ENCODE data around the gene PHF3. TPM values are rescaled to one million over a fixed set of nuclear protein-coding genes. Genes with fewer than 3 reads are reported as not detected.
A peak's percentile ranks its signal among the peaks of the same experiment; 100 is the strongest.

The PHF3 gene
- total RNA-seq, 2 experiments from 2014 or later: 45.6 to 50.3 TPM

DNA sequence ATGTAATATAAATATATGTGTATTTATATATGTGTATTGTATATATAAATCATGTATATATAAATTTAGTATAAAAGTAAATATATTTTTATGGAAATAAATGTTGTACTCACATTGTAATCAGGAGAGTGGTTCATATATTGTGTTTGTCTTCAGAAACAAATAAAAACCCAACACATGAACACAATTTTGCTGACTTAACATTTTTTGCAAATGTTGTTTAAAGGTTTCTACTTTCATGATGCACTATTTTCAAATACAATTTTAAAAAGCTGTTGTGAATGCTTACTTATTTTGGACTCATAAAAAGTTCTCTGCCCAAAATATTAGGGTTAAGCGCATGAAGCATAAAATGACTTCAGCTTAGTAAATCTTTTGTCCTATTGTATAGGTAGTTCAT is 24.0 kb upstream of the PHF3 start:
- DNase-seq (no peak), ATAC-seq (no peak)
- no peak overlapping the region for H3K4me3 Mint-ChIP-seq
- intact Hi-C loops (cut with micrococcal nuclease): no loop called here
- ChIA-PET POLR2A (no interaction called here), CTCF (interaction anchor here (0.7 to 4.1 kb wide), 4 partner anchors 8 to 24 kb away, joined by 3 to 19 read pairs (median 3); no protein-coding TSS in a partner anchor)
- H3K27ac Mint-ChIP-seq: no peak overlapping the region
- H3K4me1 Mint-ChIP-seq (ENCODE audit: low read depth): no peaks in the 10 kb centered on the region
- TF ChIP-seq, protein P1, sequence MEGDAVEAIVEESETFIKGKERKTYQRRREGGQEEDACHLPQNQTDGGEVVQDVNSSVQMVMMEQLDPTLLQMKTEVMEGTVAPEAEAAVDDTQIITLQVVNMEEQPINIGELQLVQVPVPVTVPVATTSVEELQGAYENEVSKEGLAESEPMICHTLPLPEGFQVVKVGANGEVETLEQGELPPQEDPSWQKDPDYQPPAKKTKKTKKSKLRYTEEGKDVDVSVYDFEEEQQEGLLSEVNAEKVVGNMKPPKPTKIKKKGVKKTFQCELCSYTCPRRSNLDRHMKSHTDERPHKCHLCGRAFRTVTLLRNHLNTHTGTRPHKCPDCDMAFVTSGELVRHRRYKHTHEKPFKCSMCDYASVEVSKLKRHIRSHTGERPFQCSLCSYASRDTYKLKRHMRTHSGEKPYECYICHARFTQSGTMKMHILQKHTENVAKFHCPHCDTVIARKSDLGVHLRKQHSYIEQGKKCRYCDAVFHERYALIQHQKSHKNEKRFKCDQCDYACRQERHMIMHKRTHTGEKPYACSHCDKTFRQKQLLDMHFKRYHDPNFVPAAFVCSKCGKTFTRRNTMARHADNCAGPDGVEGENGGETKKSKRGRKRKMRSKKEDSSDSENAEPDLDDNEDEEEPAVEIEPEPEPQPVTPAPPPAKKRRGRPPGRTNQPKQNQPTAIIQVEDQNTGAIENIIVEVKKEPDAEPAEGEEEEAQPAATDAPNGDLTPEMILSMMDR (IDR thresholded peaks at IDR 0.05): no peak
- H3K27me3 Mint-ChIP-seq: no peaks in the 10 kb centered on the region
- H3K36me3 Mint-ChIP-seq (ENCODE audit: low read depth): no peaks in the 10 kb centered on the region
- no peaks in the 10 kb centered on the region for H3K9me3 Mint-ChIP-seq

DNA sequence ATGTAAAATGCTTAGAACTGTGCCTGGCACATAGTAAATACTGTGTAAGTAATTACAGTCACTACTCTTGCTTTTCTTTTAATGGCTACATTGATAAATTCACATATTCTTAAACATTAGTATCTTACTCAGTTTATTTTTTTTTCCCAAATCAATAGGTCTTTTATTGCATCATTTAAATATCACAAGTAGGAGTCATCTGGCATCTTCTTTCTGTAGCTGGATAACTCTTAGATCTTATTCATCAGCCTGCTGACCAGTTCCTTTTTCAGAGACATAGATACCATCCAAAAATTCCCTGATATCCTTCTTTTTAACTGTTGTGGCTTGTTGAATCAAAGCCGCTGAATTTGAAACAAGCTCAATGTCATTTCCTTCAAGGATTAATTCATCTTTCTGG is 20.0 kb upstream of the PHF3 start:
- ChIA-PET POLR2A (no interaction called here), CTCF (interaction anchor here (1.0 kb wide), 1 partner anchor 18 kb away, joined by 3 read pairs; no protein-coding TSS in a partner anchor)
- H3K27me3 Mint-ChIP-seq: peaks cover 8% of the 10 kb centered on the region
- intact Hi-C loops (cut with micrococcal nuclease): no loop called here
- H3K36me3 Mint-ChIP-seq (ENCODE audit: low read depth): no peaks in the 10 kb centered on the region
- no peak overlapping the region for H3K27ac Mint-ChIP-seq
- H3K9me3 Mint-ChIP-seq: no peaks in the 10 kb centered on the region
- no peak overlapping the region for H3K4me3 Mint-ChIP-seq
- no peaks in the 10 kb centered on the region for H3K4me1 Mint-ChIP-seq (ENCODE audit: low read depth)
- DNase-seq: no peak
- TF ChIP-seq, protein P1 (IDR thresholded peaks at IDR 0.05): no peak
- ATAC-seq: no peak

DNA sequence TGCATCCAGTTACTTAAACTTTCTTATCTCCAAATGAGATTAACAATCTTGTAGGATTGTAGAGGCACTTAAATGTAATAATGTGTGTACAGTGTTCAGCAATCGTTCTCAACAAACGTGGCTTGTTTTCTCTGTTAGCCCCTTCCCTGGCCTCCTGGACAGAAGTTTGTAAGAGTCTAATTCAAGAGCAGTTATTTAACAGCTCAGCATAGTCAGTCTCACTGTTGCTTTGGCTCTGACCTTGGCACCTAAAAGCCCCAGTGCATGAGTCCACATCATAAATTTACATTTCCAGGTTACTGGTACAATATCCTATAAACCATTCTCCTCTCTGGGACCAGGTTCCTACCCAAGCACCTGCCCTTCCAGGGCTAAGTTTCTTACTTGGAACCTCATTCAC is 11.5 kb upstream of the PHF3 start:
- POLR2A ChIA-PET: interaction anchor here (1.0 kb wide), 1 partner anchor 12 kb away, joined by 5 read pairs; the partner anchor contains the start of gene PHF3
- TF ChIP-seq, protein P1 (IDR thresholded peaks at IDR 0.05): no peak
- Mint-ChIP-seq H3K36me3 (ENCODE audit: low read depth) (no peaks in the 10 kb centered on the region), H3K4me1 (ENCODE audit: low read depth) (no peaks in the 10 kb centered on the region), H3K27ac (no peak overlapping the region), H3K4me3 (no peak overlapping the region), H3K27me3 (peaks cover 10% of the 10 kb centered on the region), H3K9me3 (no peaks in the 10 kb centered on the region)
- ATAC-seq: no peak
- intact Hi-C loops (cut with micrococcal nuclease): no loop called here
- CTCF ChIA-PET: interaction anchor here (0.7 to 1.3 kb wide), 3 partner anchors 11 to 26 kb away, joined by 3 to 4 read pairs (median 4); partner anchors contain the start of gene PHF3
- DNase-seq: no peak

DNA sequence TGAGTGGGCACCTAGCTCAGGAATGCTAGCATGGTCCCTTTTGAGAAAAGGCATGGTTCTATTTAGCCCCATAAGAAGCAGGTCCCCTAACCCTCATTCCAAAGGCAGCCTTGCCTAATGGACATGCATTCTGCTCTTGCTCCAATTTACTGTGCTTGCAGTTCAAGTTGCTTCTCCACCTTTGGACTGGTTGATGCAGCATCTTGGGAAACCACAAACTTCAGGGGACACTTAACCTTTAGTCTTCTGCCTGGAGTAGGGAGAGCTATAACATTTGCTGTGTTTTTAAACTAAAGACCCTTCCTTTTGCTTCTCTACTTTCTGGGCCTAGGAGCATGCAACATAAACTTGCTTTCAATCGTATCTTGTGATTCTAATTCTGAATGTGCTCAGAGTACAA is 5.1 kb upstream of the PHF3 start:
- intact Hi-C loops (cut with micrococcal nuclease): no loop called here
- ChIA-PET CTCF (interaction anchor here (1.0 to 2.5 kb wide), 3 partner anchors 12 to 32 kb away, joined by 3 to 9 read pairs (median 4); no protein-coding TSS in a partner anchor), POLR2A (no interaction called here)
- DNase-seq: no peak
- Mint-ChIP-seq H3K27me3 (peaks cover 1% of the 10 kb centered on the region), H3K4me3 (no peak overlapping the region), H3K9me3 (no peaks in the 10 kb centered on the region), H3K27ac (no peak overlapping the region), H3K4me1 (ENCODE audit: low read depth) (peaks cover 7% of the 10 kb centered on the region), H3K36me3 (ENCODE audit: low read depth) (no peaks in the 10 kb centered on the region)
- TF ChIP-seq, protein P1 (IDR thresholded peaks at IDR 0.05): no peak
- no peak for ATAC-seq

DNA sequence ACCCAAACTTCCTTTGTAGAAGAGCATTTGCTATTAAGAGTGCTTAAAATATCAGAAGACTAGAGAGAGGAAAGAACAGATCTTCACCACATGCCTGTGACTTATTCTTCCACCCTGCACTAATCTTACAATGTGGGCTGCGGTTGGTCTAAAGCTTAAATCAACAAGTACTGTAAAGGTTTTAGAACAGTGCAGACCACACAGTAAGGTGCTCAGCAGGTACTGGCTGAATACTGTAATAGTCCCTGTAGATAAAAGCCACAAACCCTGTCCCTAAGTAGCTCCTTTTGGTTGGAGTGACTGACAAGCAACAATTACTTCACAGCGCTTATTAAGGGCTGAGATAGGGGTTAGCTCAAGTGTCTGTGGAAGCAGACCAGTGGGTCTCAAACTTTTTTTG is 972 bp upstream of the PHF3 start:
- POLR2A ChIA-PET: interaction anchor here (1.0 to 2.4 kb wide), 4 partner anchors 11 to 52 kb away, joined by 3 to 7 read pairs (median 4); no protein-coding TSS in a partner anchor

More for the DNA sequence above, 972 bp upstream of the PHF3 start:
- DNase-seq (no peak), ATAC-seq (no peak)
- H3K4me1 Mint-ChIP-seq (ENCODE audit: low read depth): peaks cover 28% of the 10 kb centered on the region
- peak overlapping the region; percentile 22 for H3K27ac Mint-ChIP-seq
- TF ChIP-seq, protein P1 (IDR thresholded peaks at IDR 0.05): no peak
- no peaks in the 10 kb centered on the region for H3K27me3 Mint-ChIP-seq
- intact Hi-C loops (cut with micrococcal nuclease): no loop called here
- peaks cover 3% of the 10 kb centered on the region for H3K36me3 Mint-ChIP-seq (ENCODE audit: low read depth)
- no peaks in the 10 kb centered on the region for H3K9me3 Mint-ChIP-seq
- H3K4me3 Mint-ChIP-seq: peak overlapping the region; percentile 88
- CTCF ChIA-PET: interaction anchor here (0.8 to 4.4 kb wide), 5 partner anchors 21 to 61 kb away, joined by 3 to 21 read pairs (median 3); no protein-coding TSS in a partner anchor

Measured in activated CD8-positive, alpha-beta T cell treated with anti-CD3 and anti-CD28 coated beads for 36 hours (primary cell).